Retinal pigment epithelial cell (primary cell): Measurements from ENCODE around the gene CATSPERE.

Experiments
- DNase-seq: peaks from one replicate; pipeline ENCODE4 v3.0.0-alpha.2; 2010; ENCODE audit warnings: low read depth
- H3K4me3 ChIP-seq: 2 replicates; pipeline ENCODE4 v1.5.1; 2011; ENCODE audit warnings: mild to moderate bottlenecking, low read length, control low read depth, moderate library complexity
- CTCF ChIP-seq: conservative IDR thresholded peaks from 2 replicates; pipeline ENCODE4 v1.5.1; 2011; ENCODE audit warnings: low read depth, low read length, control low read depth, inconsistent platforms

Gene CATSPERE

GRCh38 chr1:244642988-244643387, 181.9 kb downstream of the CATSPERE start:
- no peak overlapping the region for H3K4me3 ChIP-seq
- DNase-seq = no peak
- no peak for TF ChIP-seq CTCF

- no peak overlapping the region for H3K4me3 ChIP-seq
- TF ChIP-seq CTCF = no peak
- DNase-seq = no peak
Measured at GRCh38 chr1:244645414-244645813, 184.3 kb downstream of the CATSPERE start.

GRCh38 chr1:244645890-244646289, 184.8 kb downstream of the CATSPERE start:
- H3K4me3 ChIP-seq = no peak overlapping the region
- no peak for DNase-seq
- no peak for TF ChIP-seq CTCF

GRCh38 chr1:244647819-244648218, 186.7 kb downstream of the CATSPERE start:
- H3K4me3 ChIP-seq = no peak overlapping the region
- no peak for DNase-seq
- no peak for TF ChIP-seq CTCF

- peak overlapping the region; percentile 60 for H3K4me3 ChIP-seq
- TF ChIP-seq CTCF = no peak
- no peak for DNase-seq
Measured at GRCh38 chr1:244651956-244652622, 191.0 kb downstream of the CATSPERE start.

- H3K4me3 ChIP-seq = peak within 1 kb of the TSS; percentile 75
- TF ChIP-seq CTCF = peak; percentile 49
- DNase-seq = peak; percentile 99
Measured at GRCh38 chr1:244652623-244653438, 191.8 kb downstream of the CATSPERE start, which contains the start of gene DESI2. Gene DESI2, plus strand, starts transcription at chr1:244653126. Its CDS starts 188 bp downstream, at chr1:244653314.
